GM12878 (cell line): ENCODE results near the gene SCNN1G. TPM values are rescaled to one million over a fixed set of nuclear protein-coding genes. Genes with fewer than 3 reads are reported as not detected.

Experiments
- ATAC-seq: fragments of 200-7000 bp; cut with Tn5 transposase; 3 replicates; pipeline ENCODE4 v1.9.1; 2020; ENCODE audit warnings: mild to moderate bottlenecking, moderate library complexity
- BruUV-seq: library from RNA; stranded (reverse); fragments of 400-500 nt; replicated peaks from 2 replicates; lab custom pipeline; 2021; lab: Mats Ljungman, UMichigan
- CTCF ChIA-PET: fragments of 300-600 bp; sonication (Branson Sonifier 250); formaldehyde crosslinking; extraction: SDS; loops from one replicate; lab custom pipeline; 2021; ENCODE audit warnings: inconsistent platforms; lab: Yijun Ruan, JAX
- POLR2A ChIA-PET: fragments of 350-600 bp; formaldehyde crosslinking; extraction: SDS; loops from one replicate; lab custom pipeline; 2021; ENCODE audit warnings: inconsistent platforms; lab: Charles Lee
- RAD21 ChIA-PET: fragments of 300-600 bp; sonication (Branson Sonifier 250); formaldehyde crosslinking; loops from one replicate; lab custom pipeline; 2023; ENCODE audit warnings: antibody characterized with exemption; ENCODE audit not compliant: unreplicated experiment; lab: Charles Lee
- SMC1A ChIA-PET: fragments of 300-600 bp; sonication (Branson Sonifier 250); formaldehyde crosslinking; loops from one replicate; lab custom pipeline; 2023; ENCODE audit not compliant: unreplicated experiment, uncharacterized antibody; lab: Charles Lee
- DNase-seq: peaks from one replicate; pipeline ENCODE4 v3.0.0-alpha.2; 2011; ENCODE audit warnings: low read depth, low spot score
- FAIRE-seq: peaks from 3 replicates; lab custom pipeline; 2011; peaks lifted over from hg19 to GRCh38; lab: Jason Lieb, UNC
- H2AFZ ChIP-seq: 2 replicates; pipeline ENCODE4 v1.6.0; 2011; ENCODE audit warnings: low read depth, low read length, control low read depth; ENCODE audit not compliant: control insufficient read depth
- H3K27ac ChIP-seq: 2 replicates; pipeline ENCODE4 v1.5.1; 2011; ENCODE audit warnings: control low read depth; ENCODE audit not compliant: control insufficient read depth, insufficient read depth
- H3K27me3 ChIP-seq, 2 experiments: replicated peaks in 1 of 2; 2 replicates each; pipeline versions ENCODE4 v1.6.0 to v1.6.1; 2011; ENCODE audit warnings: low read length in 1 of 2; ENCODE audit not compliant: control insufficient read depth in 2 of 2, insufficient read depth in 2 of 2
- H3K36me3 ChIP-seq, 2 experiments: 2 replicates each; pipeline ENCODE4 v1.5.1; 2011; ENCODE audit warnings: low read length in 1 of 2; ENCODE audit not compliant: control insufficient read depth in 2 of 2, insufficient read depth in 2 of 2
- H3K4me1 ChIP-seq: 2 replicates; pipeline ENCODE4 v1.6.1; 2011; ENCODE audit warnings: mild to moderate bottlenecking, low read length, moderate library complexity, mixed read lengths; ENCODE audit not compliant: control insufficient read depth, insufficient read depth
- H3K4me2 ChIP-seq: 2 replicates; pipeline ENCODE4 v1.6.0; 2011; ENCODE audit warnings: control low read depth; ENCODE audit not compliant: control insufficient read depth, insufficient read depth
- H3K4me3 ChIP-seq: fragments of 200-600 bp; sonication (generic); 2 replicates; pipeline ENCODE4 v1.5.1; 2016
- H3K79me2 ChIP-seq: 2 replicates; pipeline ENCODE4 v1.6.0; 2011; ENCODE audit warnings: low read length; ENCODE audit not compliant: control insufficient read depth, insufficient read depth
- H3K9ac ChIP-seq: 2 replicates; pipeline ENCODE4 v1.8.0; 2011; ENCODE audit warnings: low read length, control low read depth, mixed read lengths; ENCODE audit not compliant: control insufficient read depth, insufficient read depth
- H3K9me3 ChIP-seq: replicated peaks from 3 replicates; pipeline ENCODE4 v1.5.1; 2011; ENCODE audit warnings: mild to moderate bottlenecking, low read length; ENCODE audit not compliant: control insufficient read depth, insufficient read depth
- H4K20me1 ChIP-seq: 2 replicates; pipeline ENCODE4 v1.6.0; 2011; ENCODE audit not compliant: control insufficient read depth, insufficient read depth
- CEBPB ChIP-seq, 2 experiments: fragments of 150-350 bp in 1 of 2; IDR thresholded peaks; 2 replicates each; pipeline ENCODE4 v1.6.1; 2012 to 2014; ENCODE audit warnings: low read depth in 2 of 2, low read length in 2 of 2, borderline replicate concordance in 1 of 2, inconsistent platforms in 1 of 2
- FOS ChIP-seq: IDR thresholded peaks from 3 replicates; pipeline ENCODE4 v1.6.1; 2011; ENCODE audit warnings: borderline replicate concordance; ENCODE audit not compliant: insufficient read length; ENCODE audit errors: extremely low read depth
- NR2F1 ChIP-seq: fragments of 450-650 bp; conservative IDR thresholded peaks from 2 replicates; pipeline ENCODE4 v1.6.1; 2017; ENCODE audit warnings: mild to moderate bottlenecking
- RBBP5 ChIP-seq: fragments of 200-600 bp; sonication (generic); conservative IDR thresholded peaks from 2 replicates; pipeline ENCODE4 v1.6.1; 2016
- SIN3A ChIP-seq: IDR thresholded peaks from 2 replicates; pipeline ENCODE4 v1.6.1; 2012; ENCODE audit warnings: low read depth, low read length, improper control_type of control experiment
- SMAD1 ChIP-seq: fragments of 450-650 bp; IDR thresholded peaks from 2 replicates; pipeline ENCODE4 v1.6.1; 2018; ENCODE audit warnings: mild to moderate bottlenecking, low read depth; ENCODE audit not compliant: partially characterized antibody
- SMARCA5 ChIP-seq: fragments of 450-650 bp; IDR thresholded peaks from 2 replicates; pipeline ENCODE4 v1.6.1; 2017; ENCODE audit warnings: mild to moderate bottlenecking
- TBL1XR1 ChIP-seq: IDR thresholded peaks from 2 replicates; pipeline ENCODE4 v1.6.1; 2012; ENCODE audit warnings: low read depth, low read length, improper control_type of control experiment
- USF1 ChIP-seq: IDR thresholded peaks from 2 replicates; pipeline ENCODE4 v1.6.1; 2011; ENCODE audit warnings: borderline replicate concordance, low read depth, mild to moderate bottlenecking, moderate library complexity, mixed read lengths, low read length; ENCODE audit not compliant: insufficient read depth; ENCODE audit errors: extremely low read length
- ZBED1 ChIP-seq: IDR thresholded peaks from 2 replicates; pipeline ENCODE4 v1.6.1; 2016; ENCODE audit warnings: borderline replicate concordance
- WGBS: methylation state at CpG from one replicate; pipeline ENCODE4 v1.1.6; 2016; ENCODE audit warnings: low lambda C conversion rate; ENCODE audit not compliant: insufficient replicate concordance, insufficient coverage; ENCODE audit errors: missing lambda C conversion rate; 5-methylcytosine and 5-hydroxymethylcytosine counted together
- in situ Hi-C: fragments of 300-500 bp; cut with MboI; formaldehyde crosslinking; loops from 9 replicates; pipeline ENCODE4 v1.14.3; 2018; ENCODE audit warnings: mixed read lengths
- intact Hi-C: fragments of 100-400 bp; cut with micrococcal nuclease; formaldehyde crosslinking; loops from one replicate; pipeline ENCODE4 v1.14.2; 2022; ENCODE audit not compliant: unreplicated experiment
- polyA plus RNA-seq, 11 experiments: library from polyadenylated mRNA; depleted of rRNA in 4 of 11; unstranded in 6 of 11; stranded (reverse) in 5 of 11; fragments of >200 nt; fragmentation: Nextera tagmentation in 4 of 11; fragmentation: Illumina TruSeq in 1 of 11; extraction: Ambion mirVana in 4 of 11; extraction: Trizol in 1 of 11; gene quantifications; 1 replicate in 1 of 11; 2 replicates in 10 of 11; pipeline versions ENCODE4 v1.2.1 to v1.2.3, GENCODE V29; 2011 to 2016; ENCODE audit warnings: inconsistent platforms in 2 of 11, missing spikeins in 2 of 11, low read depth in 1 of 11
- total RNA-seq, 4 experiments: library from RNA; depleted of rRNA in 3 of 4; stranded (reverse); fragments of >200 nt in 3 of 4; fragmentation: Illumina TruSeq in 1 of 4; extraction: Trizol in 1 of 4; gene quantifications; 2 replicates each; pipeline versions ENCODE4 v1.2.1 to v1.2.3, GENCODE V29; 2013 to 2021

Gene SCNN1G
- total and polyA plus RNA-seq, 10 of the 15 experiments (the other 5 are each of a cell fraction or from before 2014, with no cell fraction given) = 0.04 to 0.86 (median 0.08) TPM; not detected in 5

- BruUV-seq = no TSS peak
- no peak overlapping the region for H3K4me3 ChIP-seq
- intact Hi-C loops (no loop called here), in situ Hi-C loops (no loop called here)
- ATAC-seq (no peak), DNase-seq (no peak), FAIRE-seq (no peak)
- no peaks in the 10 kb centered on the region for H3K36me3 ChIP-seq
- H3K27ac ChIP-seq = no peak overlapping the region
- TF ChIP-seq SMAD1 = no peak
- no peak for TF ChIP-seq NR2F1
- TF ChIP-seq USF1 = no peak
- no peak for TF ChIP-seq RBBP5
- TF ChIP-seq SMARCA5 = no peak
- TF ChIP-seq SIN3A = no peak
- no peak for TF ChIP-seq CEBPB (IDR thresholded peaks at IDR 0.05; ENCODE audit: borderline replicate concordance in 1 of 2, low read depth in 2 of 2, low read length in 2 of 2)
- no peak for TF ChIP-seq TBL1XR1
- no peak for TF ChIP-seq FOS
- no peak for TF ChIP-seq ZBED1
- H3K4me2 ChIP-seq = no peak overlapping the region
- H3K9me3 ChIP-seq = peaks cover 3% of the 10 kb centered on the region; the same call in 2 of the 3 replicates
- POLR2A ChIA-PET = no interaction called here
- H3K4me1 ChIP-seq = no peaks in the 10 kb centered on the region
- H4K20me1 ChIP-seq = no peaks in the 10 kb centered on the region
- H3K27me3 ChIP-seq = no peaks in the 10 kb centered on the region
- CTCF ChIA-PET = no interaction called here
- SMC1A ChIA-PET = no interaction called here
- H2AFZ ChIP-seq = no peak overlapping the region
- RAD21 ChIA-PET = no interaction called here
- WGBS = 64% methylated on average over 5 of the region's 5 CpGs
- H3K79me2 ChIP-seq = no peaks in the 10 kb centered on the region
- no peak overlapping the region for H3K9ac ChIP-seq
Observed at GRCh38 chr16:23137818-23138217, 44.7 kb upstream of the SCNN1G start.
